ENCODE data around the gene RAB30. TPM values are rescaled to one million over a fixed set of nuclear protein-coding genes. Genes with fewer than 3 reads are reported as not detected.
A peak's percentile ranks its signal among the peaks of the same experiment; 100 is the strongest.

The RAB30 gene
- total and polyA plus RNA-seq, 2 donors (not counting 3 experiments of a cell fraction or from before 2014, with no cell fraction given): 4.1 to 14.6 TPM

GRCh38 chr11:82995754-82996398 is 75.8 kb downstream of the RAB30 start:
- DNase-seq (ENCODE audit: low read depth, low spot score) (no peak), FAIRE-seq (no peak)
- Histone ChIP-seq H3K4me3 (replicated peaks in 1 of 3; ENCODE audit: insufficient read depth in 1 of 3, low read depth in 1 of 3, low read length in 3 of 3) (no peak overlapping the region), H3K4me2 (ENCODE audit: insufficient read depth, low read length) (no peak overlapping the region), H3K36me3 (ENCODE audit: control insufficient read depth in 2 of 2, extremely low read depth in 1 of 2, insufficient read depth in 2 of 2, low read length in 2 of 2) (no peaks in the 10 kb centered on the region), H3K27ac (ENCODE audit: insufficient read depth, low read depth, low read length) (no peak overlapping the region), H2AFZ (ENCODE audit: low read depth, low read length) (no peak overlapping the region), H3K9ac (replicated peaks; ENCODE audit: extremely low read depth, insufficient read depth, low read length) (no peak overlapping the region), H3K9me1 (replicated peaks; ENCODE audit: control insufficient read depth, extremely low read depth, insufficient read depth, low read length) (no peaks in the 10 kb centered on the region), H3K27me3 (ENCODE audit: control insufficient read depth in 2 of 2, insufficient read depth in 2 of 2, low read length in 2 of 2) (no peaks in the 10 kb centered on the region), H3K4me1 (ENCODE audit: control insufficient read depth, extremely low read depth, insufficient read depth, low read length) (peaks cover 9% of the 10 kb centered on the region), H4K20me1 (replicated peaks; ENCODE audit: control insufficient read depth, extremely low read depth, insufficient read depth, low read length) (no peaks in the 10 kb centered on the region), H3K9me3 (replicated peaks; ENCODE audit: control insufficient read depth, insufficient read depth, low read length) (no peaks in the 10 kb centered on the region), H3K79me2 (ENCODE audit: control insufficient read depth, insufficient read depth, low read length) (no peaks in the 10 kb centered on the region)
- no TSS peak for BruUV-seq (replicated peaks)
- no peak for TF ChIP-seq MYC (IDR thresholded peaks at IDR 0.05; ENCODE audit: low read depth, low read length)
- intact Hi-C loops (cut with micrococcal nuclease): no loop called here
- POLR2A ChIA-PET: no interaction called here
- CTCF ChIA-PET: interaction anchor here (0.7 to 1.5 kb wide), 3 partner anchors 10 to 69 kb away, joined by 3 to 6 read pairs (median 4); no protein-coding TSS in a partner anchor
- dilution Hi-C loops (cut with MboI; ENCODE audit: extremely low pct_ligation_motif_present, low sequenced_read_pairs): no loop called here

- Histone ChIP-seq H4K20me1 (replicated peaks; ENCODE audit: control insufficient read depth, extremely low read depth, insufficient read depth, low read length) (no peaks in the 10 kb centered on the region), H3K9me3 (replicated peaks; ENCODE audit: control insufficient read depth, insufficient read depth, low read length) (no peaks in the 10 kb centered on the region), H2AFZ (ENCODE audit: low read depth, low read length) (no peak overlapping the region), H3K9me1 (replicated peaks; ENCODE audit: control insufficient read depth, extremely low read depth, insufficient read depth, low read length) (no peaks in the 10 kb centered on the region), H3K4me2 (ENCODE audit: insufficient read depth, low read length) (no peak overlapping the region), H3K4me3 (replicated peaks in 1 of 3; ENCODE audit: insufficient read depth in 1 of 3, low read depth in 1 of 3, low read length in 3 of 3) (no peak overlapping the region), H3K4me1 (ENCODE audit: control insufficient read depth, extremely low read depth, insufficient read depth, low read length) (peaks cover 7% of the 10 kb centered on the region), H3K27me3 (ENCODE audit: control insufficient read depth in 2 of 2, insufficient read depth in 2 of 2, low read length in 2 of 2) (no peaks in the 10 kb centered on the region), H3K36me3 (ENCODE audit: control insufficient read depth in 2 of 2, extremely low read depth in 1 of 2, insufficient read depth in 2 of 2, low read length in 2 of 2) (no peaks in the 10 kb centered on the region), H3K27ac (ENCODE audit: insufficient read depth, low read depth, low read length) (no peak overlapping the region), H3K9ac (replicated peaks; ENCODE audit: extremely low read depth, insufficient read depth, low read length) (no peak overlapping the region), H3K79me2 (ENCODE audit: control insufficient read depth, insufficient read depth, low read length) (no peaks in the 10 kb centered on the region)
- TF ChIP-seq POLR2AphosphoS5 (IDR thresholded peaks at IDR 0.05; ENCODE audit: insufficient read depth, low read depth, low read length): no peak
- BruUV-seq (replicated peaks): no TSS peak
- FAIRE-seq: peak; percentile 66
- POLR2A ChIA-PET: no interaction called here
- intact Hi-C loops (cut with micrococcal nuclease) (no loop called here), dilution Hi-C loops (cut with MboI; ENCODE audit: extremely low pct_ligation_motif_present, low sequenced_read_pairs) (no loop called here)
- CTCF ChIA-PET: interaction anchor here (0.7 to 1.5 kb wide), 3 partner anchors 9 to 68 kb away, joined by 3 to 6 read pairs (median 4); no protein-coding TSS in a partner anchor
- no peak for DNase-seq (ENCODE audit: low read depth, low spot score)
These were observed 76.5 kb downstream of the RAB30 start for GRCh38 chr11:82995235-82995634.
